ENCODE measurements around the gene SNAI1. TPM values are rescaled to one million over a fixed set of nuclear protein-coding genes. Genes with fewer than 3 reads are reported as not detected.

SNAI1 gene
- total and polyA plus RNA-seq, 2 donors (not counting 1 experiment from before 2014, with no cell fraction given) = 4.3 to 4.9 TPM

- CTCF ChIA-PET = interaction anchor here (1.0 kb wide), 2 partner anchors 27 to 38 kb away, joined by 3 read pairs; no protein-coding TSS in a partner anchor
Observed at GRCh38 chr20:50032955-50033666, 50.3 kb downstream of the SNAI1 start.

More at GRCh38 chr20:50032955-50033666, 50.3 kb downstream of the SNAI1 start:
- no peak for TF ChIP-seq CTCF (IDR thresholded peaks at IDR 0.05)
- TF ChIP-seq EZH2 (IDR thresholded peaks at IDR 0.05; ENCODE audit: borderline replicate concordance, insufficient read depth, low read depth, low read length, poor library complexity, severe bottlenecking) = no peak
- no peak overlapping the region for H3K27ac Mint-ChIP-seq
- WGBS (ENCODE audit: insufficient coverage) = 95% methylated on average over 6 of the region's 9 CpGs
- no peak overlapping the region for H3K4me3 ChIP-seq (ENCODE audit: control extremely low read depth in 1 of 5, extremely low read depth in 1 of 5, insufficient read depth in 1 of 5, low read depth in 2 of 5, low read length in 4 of 5)
- H3K36me3 ChIP-seq (replicated peaks in 1 of 2; ENCODE audit: control extremely low read depth in 1 of 2, control insufficient read depth in 1 of 2, extremely low read depth in 1 of 2, insufficient read depth in 2 of 2, low read length in 1 of 2) = no peaks in the 10 kb centered on the region
- intact Hi-C loops (cut with micrococcal nuclease) = no loop called here
- H3K27ac ChIP-seq (ENCODE audit: low read length in 2 of 2) = no peak overlapping the region
- H3K9me3 ChIP-seq (ENCODE audit: control extremely low read depth in 1 of 3, control insufficient read depth in 2 of 3, insufficient read depth in 1 of 3, low read length in 2 of 3) = no peaks in the 10 kb centered on the region
- DNase-seq (no peak), ATAC-seq (ENCODE audit: low read depth) (no peak)
- H3K79me2 ChIP-seq (ENCODE audit: control insufficient read depth, insufficient read depth, low read length) = no peaks in the 10 kb centered on the region
- no peak overlapping the region for H3K4me3 Mint-ChIP-seq
- POLR2A ChIA-PET = no interaction called here
- H2AFZ ChIP-seq (ENCODE audit: insufficient read depth, low read depth, low read length, poor library complexity, severe bottlenecking) = no peak overlapping the region
- H3K4me1 Mint-ChIP-seq = no peaks in the 10 kb centered on the region
- H3K4me1 ChIP-seq (ENCODE audit: control insufficient read depth in 2 of 2, insufficient read depth in 2 of 2, low read length in 2 of 2) = no peaks in the 10 kb centered on the region
- H3K9ac ChIP-seq (ENCODE audit: low read length) = no peak overlapping the region
- no peaks in the 10 kb centered on the region for H4K20me1 ChIP-seq (ENCODE audit: control insufficient read depth, insufficient read depth, low read length, poor library complexity, severe bottlenecking)
- no peak overlapping the region for H3K4me2 ChIP-seq (replicated peaks; ENCODE audit: low read depth, low read length, poor library complexity, severe bottlenecking)
- no peaks in the 10 kb centered on the region for H3K27me3 ChIP-seq (replicated peaks in 1 of 4; ENCODE audit: control extremely low read depth in 1 of 4, control insufficient read depth in 3 of 4, insufficient read depth in 4 of 4, low read length in 3 of 4)
- no peaks in the 10 kb centered on the region for H3K9me3 Mint-ChIP-seq (ENCODE audit: insufficient read depth)
- no peaks in the 10 kb centered on the region for H3K27me3 Mint-ChIP-seq

Data from B cell (primary cell).